COLO829 (cell line): ENCODE data around the gene PCGF3.
"Not testable (repeated sequence)": the region's sequence is repeated elsewhere in the genome, so short reads cannot be mapped to it uniquely, and the experiment has no call there.

Experiments used
- DNase-seq: peaks from one replicate; pipeline ENCODE4 v3.0.0; 2012; ENCODE audit warnings: low spot score

The PCGF3 gene

GRCh38 chr4:797066-797465, 91.4 kb downstream of the PCGF3 start:
- no peak for DNase-seq

DNA sequence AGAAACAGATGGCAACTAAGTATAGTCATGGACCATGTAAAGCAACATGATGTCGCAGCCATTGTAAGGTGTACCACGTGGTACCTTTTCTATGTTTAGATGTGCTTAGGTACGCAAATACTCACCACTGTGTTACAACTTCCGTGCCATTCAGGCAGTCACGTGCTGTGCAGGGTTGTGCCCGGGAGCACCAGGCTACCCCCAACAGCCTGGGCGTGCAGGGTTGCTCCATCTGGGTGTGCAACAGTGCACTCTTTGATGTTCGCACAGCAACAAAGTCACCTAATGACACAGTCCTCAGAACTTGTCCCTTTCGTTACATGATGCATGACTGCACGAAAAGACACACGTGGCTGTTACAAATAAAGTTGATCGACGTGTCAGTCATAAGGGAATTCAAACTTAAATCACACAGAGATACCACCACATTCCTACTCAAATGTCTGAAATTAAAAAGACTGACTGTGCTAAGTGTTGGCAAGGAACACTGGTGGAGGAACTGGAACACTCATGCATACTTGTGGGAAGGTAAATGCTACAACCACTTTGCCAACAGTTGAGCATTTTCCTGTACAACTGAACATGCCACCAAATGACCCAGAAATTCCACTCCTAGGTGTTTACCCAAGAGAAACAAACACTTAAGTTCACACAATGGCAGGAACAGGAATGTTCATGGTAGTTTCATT, 95.9 kb downstream of the PCGF3 start:
- DNase-seq, result no peak

DNA sequence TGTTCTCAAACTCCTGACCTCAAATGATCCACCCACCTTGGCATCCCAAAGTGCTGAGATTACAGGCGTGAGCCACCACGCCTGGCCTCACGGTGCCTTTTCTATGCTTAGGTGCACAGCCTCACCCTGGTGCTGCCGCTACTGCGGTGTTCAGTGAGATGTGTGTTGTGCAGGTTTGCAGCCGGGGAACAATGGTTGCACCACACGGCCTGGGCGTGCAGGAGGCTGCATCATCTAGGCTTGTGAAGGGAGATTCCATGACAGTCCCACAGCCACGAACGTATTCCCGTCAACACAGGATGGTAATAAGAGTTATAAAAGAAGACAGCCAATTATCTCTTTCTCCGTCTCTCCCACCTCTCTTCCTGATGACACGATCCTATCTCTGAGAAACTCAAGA, 98.3 kb downstream of the PCGF3 start:
- no peak for DNase-seq

DNA sequence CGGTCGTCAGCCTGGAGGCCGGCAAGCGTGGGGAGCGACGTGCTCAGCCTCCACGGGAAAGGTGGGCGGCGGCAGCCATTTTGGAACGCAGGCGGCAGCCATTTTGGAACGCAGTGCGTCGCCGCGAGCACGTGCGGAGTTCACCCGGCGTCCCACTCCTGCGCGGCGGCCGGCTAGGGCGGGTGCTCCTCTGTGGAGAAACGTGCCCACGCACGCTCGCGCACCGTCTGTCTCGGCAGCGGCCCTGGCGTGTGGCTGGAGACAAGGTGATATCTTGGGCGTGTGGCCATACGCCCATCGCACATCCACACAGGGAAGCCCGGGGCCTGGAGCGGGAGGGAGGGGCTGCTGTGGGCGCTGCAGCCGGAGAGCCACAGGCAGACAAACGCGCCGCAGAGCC, 99.2 kb downstream of the PCGF3 start:
- DNase-seq, result no peak

- not testable (repeated sequence) for DNase-seq
Measured at GRCh38 chr4:806979-807378, 101.3 kb downstream of the PCGF3 start.

DNA sequence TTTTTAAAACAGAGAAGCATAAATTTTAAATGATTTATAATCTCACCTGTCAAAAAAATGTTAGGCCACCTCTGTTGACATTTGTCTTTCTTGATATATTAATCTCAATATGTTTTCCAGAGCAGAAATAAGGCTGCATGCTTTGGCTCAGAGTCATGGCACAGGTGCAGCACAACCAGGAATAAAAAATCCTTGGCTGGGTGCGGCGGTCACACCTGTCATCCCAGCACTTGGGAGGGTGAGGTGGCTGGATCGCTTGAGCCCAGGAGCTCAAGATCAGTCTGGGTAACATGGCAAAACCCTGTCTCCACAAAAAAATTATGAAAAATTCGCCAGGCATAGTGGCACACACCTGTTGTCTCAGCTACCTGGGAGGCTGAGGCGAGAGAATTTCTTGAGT, 102.2 kb downstream of the PCGF3 start:
- DNase-seq, result no peak

DNA sequence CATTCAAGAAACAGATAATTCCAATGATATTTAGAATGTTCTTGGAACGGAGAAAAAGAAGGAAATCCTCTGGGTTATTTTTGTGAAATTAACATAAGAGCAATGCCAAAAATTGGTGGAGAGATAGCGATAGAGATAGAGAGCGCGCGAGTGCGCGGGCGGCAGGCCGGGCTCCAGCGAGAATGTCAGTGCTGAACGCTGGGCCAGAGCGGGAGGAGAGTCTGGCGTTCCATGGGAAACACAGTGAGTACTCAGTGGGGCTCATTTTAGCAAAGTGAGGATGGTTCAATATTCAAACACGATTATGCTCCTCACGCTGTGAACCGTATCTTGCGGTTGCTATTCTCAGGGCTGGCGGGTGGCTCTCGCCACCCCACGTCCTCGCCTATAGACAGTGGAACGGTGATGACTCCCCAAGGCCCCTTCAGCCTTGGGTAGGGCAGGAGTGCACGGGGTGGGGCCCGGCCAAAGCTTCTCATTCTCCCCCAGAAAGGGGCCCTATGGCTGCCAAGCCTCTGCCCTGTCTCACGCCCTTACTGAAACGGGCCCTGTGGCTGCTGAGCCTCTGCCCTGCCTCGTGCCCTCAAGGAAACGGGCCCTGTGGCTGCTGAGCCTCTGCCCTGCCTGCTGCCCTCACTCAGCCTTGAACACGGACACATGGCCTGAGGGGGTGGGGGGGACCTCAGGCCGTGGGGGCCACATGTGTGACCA, 103.4 kb downstream of the PCGF3 start:
- DNase-seq, result no peak

GRCh38 chr4:813900-814299, 108.3 kb downstream of the PCGF3 start:
- DNase-seq, result no peak

GRCh38 chr4:814312-814850, 108.7 kb downstream of the PCGF3 start:
- DNase-seq, result no peak

DNA sequence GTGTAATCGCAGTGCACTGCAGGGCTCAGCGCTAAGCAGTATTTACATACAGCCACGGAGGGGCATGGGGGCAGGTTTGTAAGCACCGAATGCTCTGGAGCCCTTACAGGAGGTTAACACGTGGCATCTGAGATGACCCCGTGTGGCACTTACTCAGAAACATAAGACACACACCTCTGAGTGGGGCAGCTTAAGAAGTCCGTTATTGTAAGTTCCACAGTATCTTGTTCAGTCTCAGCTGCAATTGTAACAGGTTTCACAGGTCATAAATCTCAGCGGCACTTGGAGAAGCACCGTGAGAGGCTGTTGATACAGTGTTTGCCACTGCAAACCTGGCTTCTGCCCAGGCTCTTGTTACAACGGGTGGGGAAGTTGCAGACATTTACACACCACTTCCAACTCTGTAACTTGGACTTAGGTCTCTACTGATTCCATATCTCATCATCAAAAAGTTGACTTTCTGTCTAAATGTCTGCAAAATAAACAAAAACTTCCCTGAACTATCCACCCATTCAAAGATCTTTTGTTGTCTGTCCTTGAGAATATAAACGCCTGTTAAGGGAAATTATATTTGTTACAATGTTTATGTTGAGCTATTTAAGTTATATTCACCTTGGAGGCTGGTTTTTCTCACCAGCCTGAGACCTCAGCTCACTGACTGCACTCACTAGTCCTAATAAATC, 110.0 kb downstream of the PCGF3 start:
- no peak for DNase-seq

DNA sequence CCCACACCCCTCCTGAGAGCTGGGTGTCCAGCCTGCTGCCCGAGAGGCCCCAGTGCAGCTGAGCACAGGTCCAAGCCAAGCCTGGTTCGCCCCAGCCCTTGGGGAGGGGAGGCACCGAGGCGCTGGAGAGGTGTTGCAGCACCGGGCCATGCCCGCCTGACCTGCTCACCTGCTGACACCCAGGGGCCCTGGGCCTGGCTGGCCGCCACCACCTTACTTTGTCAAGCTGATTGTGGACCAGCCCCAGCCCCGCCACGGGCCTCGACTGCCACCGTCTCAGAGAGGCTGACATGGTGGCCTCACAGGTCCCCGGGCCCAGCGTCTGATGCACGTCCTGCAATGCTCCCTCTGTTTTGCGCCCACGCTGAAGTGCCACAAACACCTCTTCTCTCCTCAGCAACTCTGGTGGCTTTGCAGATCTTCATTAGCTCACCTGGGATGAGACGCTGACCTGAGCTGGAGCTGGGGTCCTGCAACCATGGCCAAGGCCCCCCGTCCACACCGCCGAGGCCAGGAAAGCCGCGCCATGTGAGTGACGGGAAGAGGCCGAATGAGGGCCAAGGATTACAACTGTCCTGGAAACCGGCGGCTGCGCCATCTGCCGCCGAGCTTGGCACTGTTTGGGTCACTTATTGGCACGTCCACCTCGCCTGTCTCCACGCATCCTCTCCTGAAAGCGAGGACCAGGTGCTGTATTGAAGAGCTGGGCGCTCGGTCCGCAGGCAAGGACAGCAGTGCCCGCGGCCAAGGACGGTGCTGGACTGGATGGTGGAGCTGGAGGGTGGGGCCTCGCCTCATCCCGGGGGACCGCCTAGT, 112.7 kb downstream of the PCGF3 start:
- no peak for DNase-seq

DNA sequence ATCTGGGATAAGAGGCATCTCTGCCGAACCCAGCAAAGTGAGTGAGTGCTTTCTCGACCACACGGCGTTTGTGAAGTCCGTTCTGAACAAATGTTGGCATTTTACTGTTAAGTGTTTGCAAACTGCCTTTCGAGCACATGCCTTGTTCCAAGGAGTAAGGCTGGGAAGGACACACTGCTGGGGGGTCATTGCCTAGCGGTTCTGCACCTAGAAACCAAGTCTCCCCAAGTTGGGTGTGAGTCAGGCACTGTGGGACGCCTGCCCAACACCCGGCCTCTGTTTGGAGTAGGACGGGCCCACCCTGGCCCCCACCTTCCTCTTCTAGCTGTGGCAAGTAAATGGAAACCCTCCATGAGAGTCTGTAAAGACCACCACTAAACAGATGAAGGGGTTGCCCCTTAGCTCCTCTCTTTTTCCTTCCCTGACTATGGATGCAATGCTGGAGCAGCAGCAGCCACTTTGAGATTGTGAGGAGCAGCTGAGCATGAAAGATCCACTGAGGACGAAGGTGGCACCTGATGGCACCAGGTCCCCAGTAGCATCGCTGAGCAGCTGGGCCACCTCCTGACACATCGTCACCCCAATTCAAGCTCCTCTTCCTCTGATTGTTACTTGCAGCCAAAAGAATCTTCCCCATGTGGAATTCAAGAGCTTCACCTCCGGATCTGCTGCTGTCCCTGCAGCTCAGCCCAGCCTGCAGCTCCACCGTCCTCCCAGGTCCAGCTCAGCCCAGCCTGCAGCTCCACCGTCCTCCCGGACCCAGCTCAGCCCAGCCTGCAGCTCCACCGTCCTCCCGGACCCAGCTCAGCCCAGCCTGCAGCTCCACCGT, 114.0 kb downstream of the PCGF3 start:
- no peak for DNase-seq
